HG03196 (cell line): ENCODE measurements around the gene ARMH4.

ENCODE experiments used
- ATAC-seq: cut with Tn5 transposase; IDR thresholded peaks from one replicate; pipeline ENCODE4 v1.9.1; 2021; ENCODE audit not compliant: unreplicated experiment

Gene ARMH4

DNA sequence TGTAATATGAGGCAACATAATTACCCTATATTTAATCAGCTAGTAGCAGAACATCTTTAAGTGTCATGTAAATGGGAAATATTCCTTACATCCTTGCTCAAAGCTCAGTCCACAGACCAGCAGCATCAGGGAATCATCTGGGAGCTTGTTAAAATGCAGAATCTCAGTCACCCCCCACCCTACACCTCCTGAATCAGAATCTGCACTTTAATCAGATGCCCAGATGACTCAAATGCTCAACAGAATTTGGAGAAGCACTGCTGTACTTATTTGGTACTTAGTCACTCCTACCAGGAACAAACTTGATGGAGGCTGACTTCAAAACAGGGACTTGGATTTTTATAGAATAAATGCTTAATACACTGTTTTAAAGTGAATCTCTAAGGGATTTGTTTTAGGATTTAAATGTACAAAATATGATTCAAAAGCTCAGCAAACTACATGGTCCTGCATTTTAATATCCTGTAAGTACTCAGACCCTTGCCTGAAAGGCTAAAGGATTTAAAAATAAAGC lies 96.5 kb downstream of the ARMH4 start:
- no peak for ATAC-seq

DNA sequence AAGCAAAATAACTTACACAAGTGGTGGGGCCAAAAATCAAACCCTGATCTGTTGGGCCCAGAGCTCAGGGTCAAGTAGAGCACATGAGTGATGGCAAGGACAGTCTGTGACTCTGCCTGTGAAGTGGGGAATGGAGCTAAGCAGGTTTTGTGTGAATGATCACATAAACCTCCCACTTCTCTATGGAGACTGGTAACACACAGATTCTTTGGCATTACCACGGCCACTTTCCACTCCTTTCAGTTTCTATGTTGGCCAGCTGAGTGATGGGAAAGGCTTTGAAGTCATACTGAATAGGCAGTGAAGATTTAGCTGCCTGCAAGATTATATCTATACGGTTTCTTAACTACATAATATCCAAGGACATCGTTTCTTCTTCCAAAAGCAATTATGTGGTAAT lies 97.9 kb downstream of the ARMH4 start:
- ATAC-seq, result no peak

- no peak for ATAC-seq
Observed at GRCh38 chr14:58048219-58048618, 103.8 kb downstream of the ARMH4 start.

DNA sequence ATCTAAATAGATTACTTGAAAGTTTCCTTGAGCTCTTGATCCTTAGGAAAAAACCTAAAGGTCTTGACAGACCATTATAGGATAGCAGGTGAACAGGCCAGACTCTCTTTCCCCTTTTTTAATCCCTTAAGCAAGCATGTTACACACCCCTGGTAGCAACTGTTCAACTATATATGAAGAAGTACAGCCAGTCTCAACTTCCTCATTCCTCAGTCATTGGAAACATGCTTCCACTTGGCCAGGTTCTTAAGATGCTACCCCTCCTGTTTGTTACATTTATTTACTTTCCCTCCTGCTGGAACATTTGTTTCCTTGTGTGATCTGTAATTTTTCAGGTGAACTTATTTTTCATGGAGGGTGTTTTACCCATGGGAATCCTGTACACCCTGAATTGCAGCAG lies 124.1 kb downstream of the ARMH4 start:
- no peak for ATAC-seq

GRCh38 chr14:58026967-58027366 lies 125.0 kb downstream of the ARMH4 start:
- no peak for ATAC-seq

GRCh38 chr14:58026219-58026618 lies 125.8 kb downstream of the ARMH4 start:
- ATAC-seq, result no peak

DNA sequence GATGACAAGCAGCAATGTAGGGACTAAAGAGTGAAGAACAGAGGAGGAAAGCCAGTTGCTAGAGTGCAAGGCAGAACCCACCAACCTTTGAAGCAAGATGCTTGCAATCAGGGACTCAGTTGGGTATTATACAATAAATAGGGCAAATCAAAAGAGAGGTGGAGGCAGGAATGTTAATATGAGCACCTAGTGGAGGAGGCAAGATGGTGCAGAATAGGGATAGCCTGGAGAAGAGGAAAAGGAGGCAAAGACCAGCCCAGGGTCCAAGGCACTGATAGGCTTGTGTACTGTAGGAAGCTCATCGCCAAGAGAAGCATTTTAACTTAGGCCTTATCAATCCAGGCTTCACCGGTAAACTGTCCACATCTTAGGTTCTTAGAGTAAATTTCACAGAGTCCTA lies 137.2 kb downstream of the ARMH4 start:
- ATAC-seq, result no peak

DNA sequence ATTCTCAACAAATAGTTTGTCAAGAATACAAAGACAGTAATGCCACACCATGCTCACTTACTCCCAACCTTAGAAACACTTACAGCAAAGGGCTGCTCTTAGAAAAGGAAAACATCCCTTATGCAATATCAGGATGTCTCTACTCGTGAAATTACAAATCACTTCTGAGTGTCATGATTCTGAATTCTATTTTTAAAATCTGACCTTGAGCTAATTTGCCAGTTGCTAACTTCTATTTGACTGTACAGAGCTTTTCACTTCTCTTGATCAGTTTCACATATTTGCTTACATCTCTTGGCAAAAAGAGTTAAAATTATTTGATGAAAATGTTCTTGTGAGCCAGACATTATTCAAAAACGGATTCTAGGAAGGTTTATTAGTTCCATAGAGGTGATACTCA lies 149.4 kb downstream of the ARMH4 start:
- ATAC-seq, result no peak

- ATAC-seq, result no peak
Observed at GRCh38 chr14:57999979-58000378, 152.0 kb downstream of the ARMH4 start.

DNA sequence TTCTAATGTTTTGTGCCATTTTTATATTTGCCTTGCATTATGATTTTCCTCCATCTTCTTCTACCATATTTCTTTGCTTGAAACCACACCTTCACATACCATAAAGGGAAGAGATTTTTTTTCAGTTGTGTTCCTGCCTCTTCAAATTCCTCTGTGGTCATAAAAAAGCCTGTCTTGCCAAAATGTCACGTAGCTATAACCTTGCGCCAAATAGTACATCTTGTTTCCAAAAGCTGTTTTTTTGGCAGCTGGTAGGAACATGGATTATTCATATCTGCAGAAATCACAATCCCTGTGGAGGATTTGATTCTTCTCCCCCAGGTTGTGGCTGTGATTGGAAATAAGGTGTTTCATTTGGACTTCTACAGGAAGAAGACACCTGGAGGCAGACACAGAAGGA lies 152.5 kb downstream of the ARMH4 start:
- no peak for ATAC-seq

DNA sequence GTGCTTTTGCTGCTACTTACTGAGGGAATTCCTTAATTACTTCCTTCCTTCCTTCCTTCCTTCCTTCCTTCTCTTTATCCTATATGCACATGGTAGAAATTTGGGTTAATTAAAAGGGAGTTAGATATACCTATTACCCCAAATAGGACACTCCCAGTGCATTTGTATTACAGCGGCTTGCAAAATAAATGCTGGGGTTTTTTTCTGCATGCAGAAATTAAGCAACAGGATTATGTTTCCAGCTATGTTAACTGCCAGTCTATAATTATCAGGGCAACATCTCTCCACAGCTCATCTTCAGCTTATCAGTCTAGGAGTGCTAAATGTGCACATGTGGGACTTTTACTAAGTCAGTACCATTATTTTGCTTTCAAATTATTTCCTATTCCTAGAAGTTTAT lies 153.2 kb downstream of the ARMH4 start:
- ATAC-seq, result no peak

- no peak for ATAC-seq
Observed at GRCh38 chr14:57991353-57991752, 160.7 kb downstream of the ARMH4 start.

DNA sequence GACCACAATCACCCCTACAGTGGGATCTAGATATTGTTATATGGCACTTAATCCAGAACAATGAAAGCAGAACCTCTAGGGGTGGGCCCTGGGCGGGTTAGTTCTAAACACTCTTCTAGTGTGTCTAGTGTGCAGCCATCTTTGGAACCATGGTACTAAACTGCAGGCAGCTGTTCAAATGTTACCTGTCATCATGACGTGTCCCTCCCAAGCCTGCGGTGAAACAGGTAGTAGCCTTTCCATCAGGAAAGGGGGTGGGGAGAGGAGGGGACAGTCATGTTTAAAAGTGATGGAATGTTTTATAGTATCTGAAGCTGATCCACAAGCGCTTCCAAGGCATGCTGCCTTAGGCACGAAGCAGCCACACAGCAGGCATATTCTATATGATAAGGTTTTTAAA lies 163.6 kb downstream of the ARMH4 start:
- no peak for ATAC-seq

- ATAC-seq, result no peak
Observed at GRCh38 chr14:57987596-57988300, 164.3 kb downstream of the ARMH4 start.

DNA sequence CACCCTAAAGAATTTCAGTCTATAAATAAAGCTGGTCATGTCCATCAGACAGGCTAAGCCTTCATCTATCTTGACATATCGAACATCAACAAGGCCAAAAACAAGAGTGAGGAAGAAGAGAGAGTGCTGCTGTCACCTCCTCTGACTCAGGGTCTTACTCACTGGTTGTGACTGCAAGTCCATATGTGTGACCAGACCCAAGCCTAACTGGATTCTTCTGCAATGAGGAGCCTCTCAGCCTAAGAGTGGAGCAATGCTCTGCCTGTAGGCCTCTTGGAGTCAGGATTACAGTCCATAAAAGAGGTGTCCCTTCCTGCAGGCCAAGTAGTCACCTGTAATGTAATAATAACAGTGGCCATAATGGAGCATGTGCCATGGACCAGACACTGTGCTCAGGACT lies 165.0 kb downstream of the ARMH4 start:
- no peak for ATAC-seq

GRCh38 chr14:57982804-57983634 lies 169.0 kb downstream of the ARMH4 start:
- no peak for ATAC-seq

DNA sequence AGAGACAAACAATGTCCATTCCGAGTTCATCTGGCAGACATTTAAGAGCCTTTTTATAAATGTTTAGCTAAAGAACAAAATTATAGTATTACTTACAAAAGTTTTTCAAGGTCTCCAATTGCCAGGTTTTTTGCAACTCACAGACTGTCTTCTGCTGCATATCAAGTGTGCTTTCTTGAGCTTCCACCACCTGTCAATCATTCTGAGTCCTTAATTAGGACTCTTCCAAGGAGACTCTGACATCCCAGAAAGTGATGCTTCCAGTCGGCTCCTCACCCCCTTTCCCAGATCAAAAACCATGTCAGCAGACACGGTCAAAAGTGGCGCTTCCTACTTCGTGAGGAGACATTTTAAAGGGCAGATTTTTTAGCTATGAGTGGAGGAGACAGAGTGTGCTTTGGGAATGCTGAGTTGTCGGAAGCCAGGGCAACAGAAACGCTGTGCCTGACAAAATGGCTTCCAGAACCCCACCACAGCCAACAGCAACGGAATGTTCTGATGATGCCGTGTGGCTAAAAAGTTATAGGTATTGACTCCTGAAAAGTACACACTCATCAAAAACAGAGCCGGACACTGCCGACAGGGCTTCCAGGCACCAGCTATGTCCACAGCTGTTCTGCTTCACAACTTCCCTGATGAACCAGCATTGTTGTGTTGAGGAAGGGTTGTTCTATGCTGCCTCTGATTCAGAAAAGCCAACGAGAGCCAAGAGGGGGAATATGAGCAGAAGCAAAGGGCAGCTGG lies 170.0 kb downstream of the ARMH4 start:
- ATAC-seq, result no peak

DNA sequence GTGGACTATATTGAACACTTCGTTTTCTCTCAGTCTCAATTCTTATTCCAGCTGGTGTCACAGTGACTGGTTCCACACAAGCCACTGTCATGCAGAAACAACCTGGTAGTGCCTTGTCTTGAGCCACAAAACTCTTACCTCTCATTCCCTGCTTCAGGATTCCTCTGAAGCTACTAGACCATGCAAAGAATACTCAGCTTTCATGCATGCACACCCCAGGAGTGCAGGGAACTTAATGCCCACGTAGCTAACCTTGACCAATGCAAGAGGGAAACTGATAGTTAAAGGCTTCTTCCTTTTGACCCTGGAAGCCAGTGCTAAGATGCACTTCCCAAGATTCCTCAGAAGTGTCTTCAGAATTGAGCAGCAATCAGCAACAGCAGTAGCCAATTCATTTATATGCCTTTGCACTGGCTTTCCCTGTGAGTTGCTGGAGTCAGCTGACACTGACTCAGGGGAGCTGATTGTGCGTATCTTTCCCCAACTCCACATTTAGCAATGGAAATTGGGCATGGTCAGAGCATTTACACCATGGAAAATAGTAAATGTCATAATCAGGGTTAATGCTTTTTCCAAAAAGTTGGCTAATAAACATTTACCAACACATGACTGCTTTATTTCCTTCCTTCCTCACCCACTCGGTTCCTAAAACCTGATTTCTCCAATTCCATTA lies 172.5 kb downstream of the ARMH4 start:
- no peak for ATAC-seq

DNA sequence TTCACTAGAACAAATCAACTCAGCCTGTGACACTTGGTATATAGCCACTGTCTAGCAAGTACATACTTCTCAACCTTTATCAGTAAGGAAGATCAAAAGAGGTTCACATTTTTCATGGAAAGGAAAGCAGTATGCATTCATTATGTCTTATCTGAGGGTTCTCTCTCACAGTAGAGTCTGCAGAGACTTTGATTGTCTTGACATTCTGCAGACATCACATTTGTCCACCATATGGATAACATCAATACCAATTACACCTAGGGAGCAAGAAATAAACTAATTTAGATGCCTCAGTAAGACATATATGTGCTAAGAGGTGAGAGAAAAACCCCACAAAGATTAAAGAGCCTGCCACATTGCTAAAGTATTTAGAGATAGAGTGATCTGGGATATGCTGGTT lies 175.3 kb downstream of the ARMH4 start:
- no peak for ATAC-seq

- no peak for ATAC-seq
Observed at GRCh38 chr14:57974896-57975295, 177.1 kb downstream of the ARMH4 start.

DNA sequence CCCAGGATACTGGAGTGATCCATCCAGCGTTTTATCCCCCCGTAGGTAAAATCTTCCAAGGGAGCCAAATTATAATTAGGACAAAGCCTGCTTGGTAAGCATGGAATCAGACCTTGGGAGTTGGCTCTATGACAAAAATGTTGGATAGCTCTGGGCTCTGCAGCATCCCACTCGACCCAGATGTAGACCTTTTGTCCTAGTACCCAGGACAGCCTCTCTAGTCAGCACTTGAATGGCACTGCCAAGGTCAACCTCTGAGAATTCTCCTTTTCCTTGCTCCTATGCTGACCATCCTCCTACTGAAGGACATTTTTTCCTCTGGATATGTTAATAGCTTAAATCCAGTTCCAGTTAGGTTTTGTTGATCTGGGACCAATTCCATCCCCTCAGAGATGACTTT lies 181.4 kb downstream of the ARMH4 start:
- no peak for ATAC-seq
